Right lobe of liver (tissue), 4 donors: ENCODE results near the gene ITGA2B.

Source experiments
- CTCF ChIP-seq, 4 donors: fragments of 200-600 bp in 3 of 4; fragments of 450-650 bp in 1 of 4; IDR thresholded peaks; one replicate each; pipeline versions ENCODE4 v1.5.1 to v1.8.0; 2016 to 2022; ENCODE audit warnings: antibody characterized with exemption in 4 of 4, mild to moderate bottlenecking in 2 of 4
- POLR2A ChIP-seq: fragments of 450-650 bp; IDR thresholded peaks from one replicate; pipeline ENCODE4 v1.6.1; 2017; ENCODE audit warnings: antibody characterized with exemption, mild to moderate bottlenecking
- donor health status: DM: no; HTN: no; CAD: no.
- donor health status: DM: no; HTN: no; CAD: no.
- donor health status: DM: no; HTN: yes; CAD: no.

DNA sequence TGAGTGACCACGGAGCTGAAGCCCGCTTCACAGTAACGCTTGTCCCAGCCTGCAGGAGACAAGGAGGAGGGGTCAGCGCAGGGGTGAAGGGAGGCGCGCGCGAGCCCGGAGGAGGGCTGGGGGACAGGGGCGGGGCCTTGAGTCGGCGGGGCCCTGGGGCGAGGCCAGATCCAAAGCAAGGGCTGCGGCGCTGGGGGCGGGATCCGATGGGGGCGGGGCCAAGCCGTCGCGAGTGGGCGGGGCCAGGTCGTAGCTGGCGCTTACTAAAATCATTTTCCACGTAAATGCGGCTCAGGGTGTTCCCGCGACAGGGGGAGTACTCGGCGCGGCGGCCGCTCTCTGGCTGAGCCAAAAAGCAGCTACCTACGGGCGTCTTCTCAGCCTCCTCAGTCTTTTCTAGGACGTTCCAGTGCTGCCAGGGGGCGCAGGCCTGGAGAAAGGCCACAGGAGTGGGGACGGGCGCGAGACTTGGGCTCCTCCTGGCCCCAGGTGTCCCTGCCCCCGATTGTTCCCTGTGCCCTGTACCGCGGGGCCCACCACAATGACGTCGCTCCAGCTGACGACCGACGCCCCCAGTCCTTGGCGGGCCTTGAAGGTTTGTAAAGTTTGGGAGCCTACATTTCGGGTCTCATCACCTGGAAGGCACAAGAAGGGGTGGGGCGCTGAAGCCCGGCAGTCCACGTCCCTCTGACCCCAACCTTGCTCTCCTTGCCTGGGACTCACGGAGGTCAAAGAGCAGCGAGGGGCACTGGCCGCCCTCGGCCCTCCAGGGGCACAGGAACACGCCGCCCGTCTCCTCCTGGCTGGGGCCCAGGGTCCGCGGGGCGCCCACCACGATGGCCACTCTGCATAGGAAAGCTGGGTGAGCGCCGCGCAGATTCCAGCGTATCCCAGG is 3.9 kb downstream of the ITGA2B start:
- TF ChIP-seq CTCF (IDR thresholded peaks at IDR 0.05) (no peak), POLR2A (no peak)
